K562 (cell line): ENCODE data around the gene STXBP5L. TPM values are rescaled to one million over a fixed set of nuclear protein-coding genes. Genes with fewer than 3 reads are reported as not detected.

Experiments used
- CAMTA2 ChIP-seq: fragments of 250-450 bp; sonication (Bioruptor Pico); conservative IDR thresholded peaks from 2 replicates; pipeline ENCODE4 v1.5.1; 2022
- CBFA2T2 ChIP-seq: fragments of 450-650 bp; conservative IDR thresholded peaks from 2 replicates; pipeline ENCODE4 v1.6.1; 2017; ENCODE audit warnings: mild to moderate bottlenecking
- CREB1 ChIP-seq, 2 experiments: sonication (generic) in 1 of 2; formaldehyde crosslinking in 1 of 2; IDR thresholded peaks; 2 replicates each; pipeline versions ENCODE4 v1.6.1 to v1.8.0; 2012 to 2022; ENCODE audit warnings: inconsistent platforms in 1 of 2, mild to moderate bottlenecking in 1 of 2, missing genetic modification reagents in 1 of 2, moderate library complexity in 1 of 2
- HDAC1 ChIP-seq, 2 experiments: fragments of 450-650 bp; IDR thresholded peaks; 2 replicates each; pipeline ENCODE4 v1.6.1; 2016 to 2017; ENCODE audit warnings: inconsistent platforms in 1 of 2, mild to moderate bottlenecking in 1 of 2, moderate library complexity in 1 of 2
- HIVEP1 ChIP-seq: fragments of 250-450 bp; sonication (Bioruptor Pico); IDR thresholded peaks from 2 replicates; pipeline ENCODE4 v1.4.0; 2020; ENCODE audit warnings: mild to moderate bottlenecking
- JUNB ChIP-seq: fragments of 450-650 bp; formaldehyde crosslinking; conservative IDR thresholded peaks from 2 replicates; pipeline ENCODE4 v1.4.0; 2020; ENCODE audit warnings: mild to moderate bottlenecking
- NFXL1 ChIP-seq: fragments of 450-650 bp; formaldehyde crosslinking; IDR thresholded peaks from 2 replicates; pipeline ENCODE4 v1.4.0; 2021; ENCODE audit warnings: mild to moderate bottlenecking
- NUFIP1 ChIP-seq: fragments of 450-650 bp; IDR thresholded peaks from 2 replicates; pipeline ENCODE4 v1.6.1; 2018; ENCODE audit not compliant: partially characterized antibody
- RAD21 ChIP-seq, 2 experiments: fragments of 250-450 bp in 1 of 2; fragments of 450-650 bp in 1 of 2; sonication (Bioruptor Pico) in 1 of 2; formaldehyde crosslinking in 1 of 2; IDR thresholded peaks in 1 of 2; conservative IDR thresholded peaks in 1 of 2; 2 replicates each; pipeline versions ENCODE4 v1.4.0 to v1.8.0; 2020 to 2022; ENCODE audit warnings: mild to moderate bottlenecking in 2 of 2, moderate library complexity in 1 of 2
- SPI1 ChIP-seq: IDR thresholded peaks from 2 replicates; pipeline ENCODE4 v1.6.1; 2011; ENCODE audit warnings: low read depth, low read length, control low read depth, borderline replicate concordance
- TGIF2 ChIP-seq: sonication (generic); formaldehyde crosslinking; IDR thresholded peaks from 2 replicates; pipeline ENCODE4 v1.8.1; 2022; ENCODE audit warnings: mild to moderate bottlenecking, missing genetic modification reagents, moderate library complexity
- ZBTB8A ChIP-seq: fragments of 450-650 bp; IDR thresholded peaks from 2 replicates; pipeline ENCODE4 v1.6.1; 2018; ENCODE audit warnings: mild to moderate bottlenecking, moderate library complexity; ENCODE audit not compliant: partially characterized antibody
- ZFX ChIP-seq: sonication (generic); formaldehyde crosslinking; IDR thresholded peaks from 2 replicates; pipeline ENCODE4 v1.8.0; 2022; ENCODE audit warnings: mild to moderate bottlenecking, missing genetic modification reagents, moderate library complexity
- ZNF3 ChIP-seq: fragments of 250-450 bp; sonication (Bioruptor Pico); IDR thresholded peaks from 2 replicates; pipeline ENCODE4 v1.5.0; 2021; ENCODE audit warnings: mild to moderate bottlenecking, moderate library complexity
- ZNF584 ChIP-seq: fragments of 200-800 bp; sonication (Bioruptor generic); IDR thresholded peaks from 2 replicates; pipeline ENCODE4 v1.6.1; 2016; ENCODE audit warnings: low read depth, mild to moderate bottlenecking, missing genetic modification characterization, missing compliant biosample characterization
- polyA plus RNA-seq, 8 experiments: library from polyadenylated mRNA; depleted of rRNA in 4 of 8; stranded (reverse) in 5 of 8; unstranded in 3 of 8; fragments of >200 nt; fragmentation: Nextera tagmentation in 2 of 8; fragmentation: Illumina TruSeq in 1 of 8; extraction: Ambion mirVana in 2 of 8; extraction: Trizol in 1 of 8; gene quantifications; 2 replicates each; pipeline versions ENCODE4 v1.2.1 to v1.2.3, GENCODE V29; 2011 to 2014; ENCODE audit warnings: inconsistent platforms in 1 of 8, missing spikeins in 1 of 8
- total RNA-seq, 7 experiments: library from RNA; depleted of rRNA in 6 of 7; stranded (reverse); fragments of >200 nt in 6 of 7; fragmentation: Illumina TruSeq in 2 of 7; extraction: Trizol in 2 of 7; gene quantifications; 2 replicates each; pipeline versions ENCODE4 v1.2.1 to v1.2.3, GENCODE V29; 2011 to 2021; ENCODE audit warnings: low replicate concordance in 1 of 7
- TF ChIP-seq, protein P1 (sequence below): fragments of 450-650 bp; IDR thresholded peaks from 2 replicates; pipeline ENCODE4 v1.6.1; 2017; ENCODE audit warnings: mild to moderate bottlenecking, moderate library complexity
- TF ChIP-seq, protein P2 (sequence below): fragments of 250-450 bp; sonication (Bioruptor Pico); IDR thresholded peaks from 2 replicates; pipeline ENCODE4 v1.4.0; 2020; ENCODE audit warnings: mild to moderate bottlenecking, moderate library complexity
- TF ChIP-seq, protein P3 (sequence below), 2 experiments: fragments of 450-650 bp in 1 of 2; sonication (generic) in 1 of 2; formaldehyde crosslinking in 1 of 2; IDR thresholded peaks in 1 of 2; conservative IDR thresholded peaks in 1 of 2; 2 replicates each; pipeline versions ENCODE4 v1.6.1 to v1.8.1; 2016 to 2023; ENCODE audit warnings: mild to moderate bottlenecking in 2 of 2, moderate library complexity in 2 of 2, inconsistent platforms in 1 of 2, missing genetic modification reagents in 1 of 2
- TF ChIP-seq, protein P4 (sequence below): fragments of 450-650 bp; IDR thresholded peaks from 2 replicates; pipeline ENCODE4 v1.6.1; 2017; ENCODE audit warnings: antibody characterized with exemption, mild to moderate bottlenecking

The STXBP5L gene
- total and polyA plus RNA-seq, 9 of the 15 experiments (the other 6 are each of a cell fraction or from before 2014, with no cell fraction given): 0.03 to 0.04 (median 0.03) TPM; not detected in 6

- no peak for TF ChIP-seq RAD21 (CRISPR knock-in tag; conservative IDR thresholded peaks at IDR 0.05 in 1 of 2, IDR thresholded peaks at IDR 0.05 in 1 of 2)
- TF ChIP-seq, protein P1, sequence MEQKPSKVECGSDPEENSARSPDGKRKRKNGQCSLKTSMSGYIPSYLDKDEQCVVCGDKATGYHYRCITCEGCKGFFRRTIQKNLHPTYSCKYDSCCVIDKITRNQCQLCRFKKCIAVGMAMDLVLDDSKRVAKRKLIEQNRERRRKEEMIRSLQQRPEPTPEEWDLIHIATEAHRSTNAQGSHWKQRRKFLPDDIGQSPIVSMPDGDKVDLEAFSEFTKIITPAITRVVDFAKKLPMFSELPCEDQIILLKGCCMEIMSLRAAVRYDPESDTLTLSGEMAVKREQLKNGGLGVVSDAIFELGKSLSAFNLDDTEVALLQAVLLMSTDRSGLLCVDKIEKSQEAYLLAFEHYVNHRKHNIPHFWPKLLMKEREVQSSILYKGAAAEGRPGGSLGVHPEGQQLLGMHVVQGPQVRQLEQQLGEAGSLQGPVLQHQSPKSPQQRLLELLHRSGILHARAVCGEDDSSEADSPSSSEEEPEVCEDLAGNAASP: no peak
- TF ChIP-seq NUFIP1: no peak
- TF ChIP-seq ZFX: no peak
- TF ChIP-seq, protein P2, sequence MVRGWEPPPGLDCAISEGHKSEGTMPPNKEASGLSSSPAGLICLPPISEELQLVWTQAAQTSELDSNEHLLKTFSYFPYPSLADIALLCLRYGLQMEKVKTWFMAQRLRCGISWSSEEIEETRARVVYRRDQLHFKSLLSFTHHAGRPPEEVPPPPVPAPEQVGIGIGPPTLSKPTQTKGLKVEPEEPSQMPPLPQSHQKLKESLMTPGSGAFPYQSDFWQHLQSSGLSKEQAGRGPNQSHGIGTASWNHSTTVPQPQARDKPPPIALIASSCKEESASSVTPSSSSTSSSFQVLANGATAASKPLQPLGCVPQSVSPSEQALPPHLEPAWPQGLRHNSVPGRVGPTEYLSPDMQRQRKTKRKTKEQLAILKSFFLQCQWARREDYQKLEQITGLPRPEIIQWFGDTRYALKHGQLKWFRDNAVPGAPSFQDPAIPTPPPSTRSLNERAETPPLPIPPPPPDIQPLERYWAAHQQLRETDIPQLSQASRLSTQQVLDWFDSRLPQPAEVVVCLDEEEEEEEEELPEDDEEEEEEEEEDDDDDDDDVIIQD: no peak
- peak; percentile 65; the same call in 1 of the 2 replicates for TF ChIP-seq SPI1
- TF ChIP-seq ZNF3: no peak
- TF ChIP-seq, protein P3, sequence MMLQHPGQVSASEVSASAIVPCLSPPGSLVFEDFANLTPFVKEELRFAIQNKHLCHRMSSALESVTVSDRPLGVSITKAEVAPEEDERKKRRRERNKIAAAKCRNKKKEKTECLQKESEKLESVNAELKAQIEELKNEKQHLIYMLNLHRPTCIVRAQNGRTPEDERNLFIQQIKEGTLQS (IDR thresholded peaks at IDR 0.05): no peak
- TF ChIP-seq, protein P3 (CRISPR knock-in tag; conservative IDR thresholded peaks at IDR 0.05): no peak
- TF ChIP-seq TGIF2 (CRISPR knock-in tag): no peak
- no peak for TF ChIP-seq ZBTB8A
- TF ChIP-seq CBFA2T2: peak; percentile 89
- TF ChIP-seq HDAC1 (IDR thresholded peaks at IDR 0.05): peak in 1 of 2 experiments; percentile 26; a peak in 1 of 4 replicates
- no peak for TF ChIP-seq CREB1 (IDR thresholded peaks at IDR 0.05)
- TF ChIP-seq CREB1 (CRISPR knock-in tag; IDR thresholded peaks at IDR 0.05): no peak
- TF ChIP-seq CAMTA2: no peak
- no peak for TF ChIP-seq ZNF584
- TF ChIP-seq NFXL1 (CRISPR knock-in tag): no peak
- no peak for TF ChIP-seq HIVEP1 (CRISPR knock-in tag)
- TF ChIP-seq JUNB (CRISPR knock-in tag): no peak
- TF ChIP-seq, protein P4, sequence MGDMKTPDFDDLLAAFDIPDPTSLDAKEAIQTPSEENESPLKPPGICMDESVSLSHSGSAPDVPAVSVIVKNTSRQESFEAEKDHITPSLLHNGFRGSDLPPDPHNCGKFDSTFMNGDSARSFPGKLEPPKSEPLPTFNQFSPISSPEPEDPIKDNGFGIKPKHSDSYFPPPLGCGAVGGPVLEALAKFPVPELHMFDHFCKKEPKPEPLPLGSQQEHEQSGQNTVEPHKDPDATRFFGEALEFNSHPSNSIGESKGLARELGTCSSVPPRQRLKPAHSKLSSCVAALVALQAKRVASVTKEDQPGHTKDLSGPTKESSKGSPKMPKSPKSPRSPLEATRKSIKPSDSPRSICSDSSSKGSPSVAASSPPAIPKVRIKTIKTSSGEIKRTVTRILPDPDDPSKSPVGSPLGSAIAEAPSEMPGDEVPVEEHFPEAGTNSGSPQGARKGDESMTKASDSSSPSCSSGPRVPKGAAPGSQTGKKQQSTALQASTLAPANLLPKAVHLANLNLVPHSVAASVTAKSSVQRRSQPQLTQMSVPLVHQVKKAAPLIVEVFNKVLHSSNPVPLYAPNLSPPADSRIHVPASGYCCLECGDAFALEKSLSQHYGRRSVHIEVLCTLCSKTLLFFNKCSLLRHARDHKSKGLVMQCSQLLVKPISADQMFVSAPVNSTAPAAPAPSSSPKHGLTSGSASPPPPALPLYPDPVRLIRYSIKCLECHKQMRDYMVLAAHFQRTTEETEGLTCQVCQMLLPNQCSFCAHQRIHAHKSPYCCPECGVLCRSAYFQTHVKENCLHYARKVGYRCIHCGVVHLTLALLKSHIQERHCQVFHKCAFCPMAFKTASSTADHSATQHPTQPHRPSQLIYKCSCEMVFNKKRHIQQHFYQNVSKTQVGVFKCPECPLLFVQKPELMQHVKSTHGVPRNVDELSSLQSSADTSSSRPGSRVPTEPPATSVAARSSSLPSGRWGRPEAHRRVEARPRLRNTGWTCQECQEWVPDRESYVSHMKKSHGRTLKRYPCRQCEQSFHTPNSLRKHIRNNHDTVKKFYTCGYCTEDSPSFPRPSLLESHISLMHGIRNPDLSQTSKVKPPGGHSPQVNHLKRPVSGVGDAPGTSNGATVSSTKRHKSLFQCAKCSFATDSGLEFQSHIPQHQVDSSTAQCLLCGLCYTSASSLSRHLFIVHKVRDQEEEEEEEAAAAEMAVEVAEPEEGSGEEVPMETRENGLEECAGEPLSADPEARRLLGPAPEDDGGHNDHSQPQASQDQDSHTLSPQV: no peak
These were observed 259.6 kb downstream of the STXBP5L start (continued) for GRCh38 chr3:121167374-121168139.
